Measurements from ENCODE around the gene FRS3.
A peak's percentile ranks its signal among the peaks of the same experiment; 100 is the strongest.

Gene FRS3, protein sequence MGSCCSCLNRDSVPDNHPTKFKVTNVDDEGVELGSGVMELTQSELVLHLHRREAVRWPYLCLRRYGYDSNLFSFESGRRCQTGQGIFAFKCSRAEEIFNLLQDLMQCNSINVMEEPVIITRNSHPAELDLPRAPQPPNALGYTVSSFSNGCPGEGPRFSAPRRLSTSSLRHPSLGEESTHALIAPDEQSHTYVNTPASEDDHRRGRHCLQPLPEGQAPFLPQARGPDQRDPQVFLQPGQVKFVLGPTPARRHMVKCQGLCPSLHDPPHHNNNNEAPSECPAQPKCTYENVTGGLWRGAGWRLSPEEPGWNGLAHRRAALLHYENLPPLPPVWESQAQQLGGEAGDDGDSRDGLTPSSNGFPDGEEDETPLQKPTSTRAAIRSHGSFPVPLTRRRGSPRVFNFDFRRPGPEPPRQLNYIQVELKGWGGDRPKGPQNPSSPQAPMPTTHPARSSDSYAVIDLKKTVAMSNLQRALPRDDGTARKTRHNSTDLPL

DNA sequence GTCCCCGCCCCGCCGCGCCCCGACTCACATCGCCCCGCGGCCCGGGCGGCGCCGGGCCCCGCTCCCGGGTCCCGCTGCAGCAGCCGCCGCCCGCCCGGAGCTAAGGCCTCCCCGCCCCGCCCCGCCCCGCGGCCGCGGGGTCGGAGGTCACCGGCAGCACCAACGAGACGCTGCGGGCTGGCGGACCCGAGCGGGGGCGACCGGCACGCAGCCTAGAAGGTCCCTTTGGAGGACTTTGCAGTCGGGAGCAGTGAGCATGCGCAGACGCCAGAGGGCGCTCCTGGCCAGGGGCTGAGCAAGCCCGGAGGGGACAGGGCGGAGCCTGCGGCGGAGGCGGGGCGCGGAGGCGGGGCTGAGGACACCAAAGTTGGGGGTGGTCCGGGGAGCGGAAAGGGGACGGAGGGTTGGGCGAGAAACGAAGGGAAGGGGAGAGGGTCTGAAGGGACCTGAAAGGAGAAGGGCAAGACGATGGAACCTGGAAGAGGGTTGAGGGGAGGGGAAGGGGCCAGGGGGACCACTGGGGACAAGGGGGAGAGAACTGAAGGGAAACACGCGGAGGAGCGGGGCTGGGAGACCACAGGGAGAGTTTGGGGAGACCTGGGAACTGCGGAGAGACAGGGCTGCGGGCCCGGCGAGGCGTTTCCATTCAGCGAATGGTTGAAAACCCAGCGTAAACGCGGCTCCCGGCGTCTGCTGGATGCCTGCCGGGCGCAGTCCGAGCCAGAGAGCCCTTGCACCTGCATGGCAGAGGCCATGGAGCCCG is at the start of gene FRS3:
Gene FRS3, minus strand, starts transcription at position 113 of the 763 bp plus-strand sequence. CDS start 2,913 bp downstream, outside the sequence.
- peak within 1 kb of the TSS; percentile 49 for H3K4me3 ChIP-seq (ENCODE audit: control insufficient read depth, low read depth, low read length)
- DNase-seq (ENCODE audit: low read depth), result peak; percentile 66
- TF ChIP-seq, protein P1, sequence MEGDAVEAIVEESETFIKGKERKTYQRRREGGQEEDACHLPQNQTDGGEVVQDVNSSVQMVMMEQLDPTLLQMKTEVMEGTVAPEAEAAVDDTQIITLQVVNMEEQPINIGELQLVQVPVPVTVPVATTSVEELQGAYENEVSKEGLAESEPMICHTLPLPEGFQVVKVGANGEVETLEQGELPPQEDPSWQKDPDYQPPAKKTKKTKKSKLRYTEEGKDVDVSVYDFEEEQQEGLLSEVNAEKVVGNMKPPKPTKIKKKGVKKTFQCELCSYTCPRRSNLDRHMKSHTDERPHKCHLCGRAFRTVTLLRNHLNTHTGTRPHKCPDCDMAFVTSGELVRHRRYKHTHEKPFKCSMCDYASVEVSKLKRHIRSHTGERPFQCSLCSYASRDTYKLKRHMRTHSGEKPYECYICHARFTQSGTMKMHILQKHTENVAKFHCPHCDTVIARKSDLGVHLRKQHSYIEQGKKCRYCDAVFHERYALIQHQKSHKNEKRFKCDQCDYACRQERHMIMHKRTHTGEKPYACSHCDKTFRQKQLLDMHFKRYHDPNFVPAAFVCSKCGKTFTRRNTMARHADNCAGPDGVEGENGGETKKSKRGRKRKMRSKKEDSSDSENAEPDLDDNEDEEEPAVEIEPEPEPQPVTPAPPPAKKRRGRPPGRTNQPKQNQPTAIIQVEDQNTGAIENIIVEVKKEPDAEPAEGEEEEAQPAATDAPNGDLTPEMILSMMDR (IDR thresholded peaks at IDR 0.05; ENCODE audit: control insufficient read depth, insufficient read depth, low read depth, low read length, missing control alignments), result peak; percentile 93

DNA sequence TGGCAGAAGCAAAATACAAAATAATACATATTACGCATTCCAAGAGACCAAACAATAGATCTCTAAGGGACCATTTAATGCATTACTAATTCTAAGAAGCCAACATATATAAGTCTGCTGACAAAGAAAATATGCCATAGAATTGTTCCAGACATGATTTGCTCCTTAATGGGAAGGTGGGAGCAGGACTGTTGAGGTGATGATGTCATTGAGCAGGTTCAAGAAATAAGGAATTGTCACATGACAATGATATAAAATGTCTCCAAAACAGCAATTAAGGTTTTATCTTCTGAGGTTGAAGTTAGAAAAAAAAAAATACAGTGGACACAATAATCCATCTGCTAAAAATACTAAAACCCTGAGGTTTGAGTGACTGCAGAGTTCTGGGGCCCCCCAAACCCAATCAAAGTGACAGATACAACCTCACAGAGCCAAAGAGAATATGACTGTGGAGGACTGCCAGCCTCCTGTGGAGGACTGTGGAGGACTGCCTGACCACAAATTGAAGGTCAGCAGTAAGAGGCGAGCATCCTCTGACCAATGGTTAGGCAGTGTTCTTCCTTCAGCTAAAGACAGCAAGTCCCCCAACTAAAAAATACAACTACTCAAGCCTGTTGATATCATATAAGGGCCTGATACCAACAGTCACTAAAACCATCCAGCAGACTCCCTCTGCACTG is 46.8 kb upstream of the FRS3 start:
- no peak for DNase-seq (ENCODE audit: low read depth)
- TF ChIP-seq, protein P1 (IDR thresholded peaks at IDR 0.05; ENCODE audit: control insufficient read depth, insufficient read depth, low read depth, low read length, missing control alignments), result no peak
- H3K4me3 ChIP-seq (ENCODE audit: control insufficient read depth, low read depth, low read length), result no peak overlapping the region

DNA sequence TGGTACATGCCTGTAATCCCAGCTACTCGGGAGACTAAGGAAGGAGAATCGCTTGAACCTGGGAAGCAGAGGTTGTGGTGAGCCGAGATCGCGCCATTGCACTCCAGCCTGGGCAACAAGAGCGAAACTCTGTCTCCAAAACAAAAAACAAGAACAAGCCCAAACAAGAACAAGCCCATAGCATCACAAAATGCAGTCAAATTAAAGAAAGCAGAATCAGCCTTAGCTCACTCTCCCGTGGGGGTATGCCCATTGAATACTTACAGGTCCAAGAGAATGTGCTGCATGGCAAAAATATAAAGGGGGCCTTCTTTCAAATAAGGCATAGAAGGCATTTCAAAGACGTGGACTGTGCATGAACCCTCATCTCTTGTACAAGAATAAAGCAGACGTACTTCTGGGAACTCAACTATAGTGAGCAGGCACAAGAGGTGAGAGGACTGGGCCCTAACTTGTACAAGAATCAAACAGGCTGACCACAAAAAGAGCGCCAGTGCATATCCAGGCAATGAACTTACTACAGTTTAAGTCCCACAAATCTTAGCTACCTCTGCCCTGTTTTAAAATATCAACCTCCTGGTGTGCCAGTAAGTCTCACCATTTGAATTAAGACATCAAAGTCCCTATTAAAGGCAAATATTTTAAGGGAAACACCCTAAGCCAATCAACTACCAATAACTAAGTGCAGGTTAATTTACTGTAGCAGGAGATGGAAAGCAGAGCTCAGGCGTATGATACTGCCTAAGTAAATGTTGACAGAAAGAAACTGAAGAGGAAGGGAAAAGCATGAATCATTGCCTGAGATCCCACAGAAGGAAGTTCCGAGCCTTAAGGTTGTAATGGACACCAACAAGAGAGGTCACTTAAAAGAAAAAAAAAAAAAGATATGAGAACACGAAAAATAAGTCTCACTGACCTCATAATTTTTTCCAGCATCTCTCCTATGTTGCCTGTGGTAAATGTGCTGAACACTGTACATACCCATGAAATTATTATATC is 45.2 kb upstream of the FRS3 start:
- no peak for DNase-seq (ENCODE audit: low read depth)
- H3K4me3 ChIP-seq (ENCODE audit: control insufficient read depth, low read depth, low read length), result no peak overlapping the region
- TF ChIP-seq, protein P1 (IDR thresholded peaks at IDR 0.05; ENCODE audit: control insufficient read depth, insufficient read depth, low read depth, low read length, missing control alignments), result no peak

DNA sequence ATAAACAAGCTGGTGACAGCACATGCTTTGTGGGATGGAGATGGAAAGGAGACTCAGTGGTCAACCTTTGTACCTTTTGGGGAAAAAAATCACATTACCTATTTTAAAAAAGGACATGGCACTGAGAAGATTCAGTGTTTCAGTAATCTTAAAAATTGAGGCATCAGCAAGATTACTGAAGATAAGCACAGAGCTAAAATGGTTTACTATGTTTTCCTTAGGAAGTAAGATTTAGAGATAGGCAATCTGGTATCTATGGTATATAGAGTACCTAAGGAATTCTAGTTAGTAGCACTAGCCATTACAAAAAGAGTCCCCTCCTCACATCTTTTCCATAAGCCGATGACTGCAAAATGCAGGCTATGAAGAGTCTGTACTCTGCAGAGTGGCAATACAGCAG is 43.5 kb upstream of the FRS3 start:
- no peak overlapping the region for H3K4me3 ChIP-seq (ENCODE audit: control insufficient read depth, low read depth, low read length)
- no peak for DNase-seq (ENCODE audit: low read depth)
- TF ChIP-seq, protein P1 (IDR thresholded peaks at IDR 0.05; ENCODE audit: control insufficient read depth, insufficient read depth, low read depth, low read length, missing control alignments), result no peak

DNA sequence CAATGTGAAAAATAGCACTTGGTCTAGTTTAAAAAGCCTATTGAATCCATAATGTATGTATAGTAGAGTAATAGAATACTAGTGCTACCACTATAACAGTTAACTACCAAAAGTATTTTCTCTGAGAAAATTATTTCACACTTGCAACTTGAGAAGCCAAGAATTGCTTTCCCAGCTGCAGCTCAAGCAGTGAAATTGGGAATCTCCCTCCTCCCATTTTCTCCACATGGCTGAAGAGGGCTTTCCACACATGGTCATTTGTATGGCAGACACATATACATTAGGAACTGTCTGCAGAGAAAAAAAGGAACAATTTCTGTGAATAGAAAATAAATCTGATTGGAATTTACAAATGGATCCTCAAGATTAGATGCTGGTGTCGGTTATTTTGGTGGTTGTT is 42.3 kb upstream of the FRS3 start:
- no peak overlapping the region for H3K4me3 ChIP-seq (ENCODE audit: control insufficient read depth, low read depth, low read length)
- no peak for DNase-seq (ENCODE audit: low read depth)
- TF ChIP-seq, protein P1 (IDR thresholded peaks at IDR 0.05; ENCODE audit: control insufficient read depth, insufficient read depth, low read depth, low read length, missing control alignments), result no peak

Measured in AG09309 (cell line).